Mucosa of stomach (tissue), 1 donor: ENCODE results near the gene HTR7.
"Not testable (repeated sequence)": the region's sequence is repeated elsewhere in the genome, so short reads cannot be mapped to it uniquely, and the experiment has no call there.

Source experiments
- H3K27me3 ChIP-seq: one replicate; pipeline ENCODE4 v1.7.0; 2013; ENCODE audit warnings: mild to moderate bottlenecking, low read length; ENCODE audit not compliant: control insufficient read depth, insufficient read depth
- H3K36me3 ChIP-seq: one replicate; pipeline ENCODE4 v1.7.0; 2013; ENCODE audit warnings: low read length; ENCODE audit not compliant: control insufficient read depth, insufficient read depth
- H3K4me1 ChIP-seq: one replicate; pipeline ENCODE4 v1.7.0; 2013; ENCODE audit warnings: mild to moderate bottlenecking, low read length; ENCODE audit not compliant: control insufficient read depth, insufficient read depth
- H3K4me3 ChIP-seq: one replicate; pipeline ENCODE4 v1.7.0; 2013; ENCODE audit warnings: low read length
- H3K9ac ChIP-seq: one replicate; pipeline ENCODE4 v1.7.0; 2013; ENCODE audit warnings: mild to moderate bottlenecking, low read length, moderate library complexity
- H3K9me3 ChIP-seq: one replicate; pipeline ENCODE4 v1.7.0; 2013; ENCODE audit warnings: mild to moderate bottlenecking, low read length, moderate library complexity; ENCODE audit not compliant: control insufficient read depth
- donor health status: Pancreatic carcinoma.

The HTR7 gene

DNA sequence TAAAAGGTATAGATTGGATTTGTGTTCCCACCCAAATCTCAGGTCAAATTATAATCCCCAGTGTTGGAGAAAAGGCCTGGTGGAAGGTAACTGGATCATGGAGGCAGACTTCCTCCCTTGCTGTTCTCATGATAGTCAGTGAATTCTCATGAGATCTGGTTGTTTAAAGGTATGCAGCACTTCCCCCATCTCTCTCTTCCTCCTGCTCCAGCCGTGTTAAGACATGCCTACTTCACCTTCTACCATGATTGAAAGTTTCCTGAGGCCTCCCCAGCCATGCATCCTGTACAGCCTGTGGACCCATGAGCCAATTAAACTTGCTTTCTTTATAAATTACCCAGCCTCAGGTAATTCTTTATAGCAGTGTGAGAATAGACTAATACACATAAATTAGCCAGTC lies 39.1 kb downstream of the HTR7 start:
- no peaks in the 10 kb centered on the region for H3K27me3 ChIP-seq
- no peaks in the 10 kb centered on the region for H3K4me1 ChIP-seq
- H3K9ac ChIP-seq: no peak overlapping the region
- H3K4me3 ChIP-seq: no peak overlapping the region
- H3K36me3 ChIP-seq: no peaks in the 10 kb centered on the region
- no peaks in the 10 kb centered on the region for H3K9me3 ChIP-seq

GRCh38 chr10:90817128-90817889 lies 40.5 kb downstream of the HTR7 start:
- Histone ChIP-seq H3K4me1 (no peaks in the 10 kb centered on the region), H3K4me3 (no peak overlapping the region), H3K9ac (no peak overlapping the region), H3K36me3 (no peaks in the 10 kb centered on the region), H3K27me3 (no peaks in the 10 kb centered on the region), H3K9me3 (no peaks in the 10 kb centered on the region)

GRCh38 chr10:90816466-90816865 lies 41.4 kb downstream of the HTR7 start:
- H3K27me3 ChIP-seq: no peaks in the 10 kb centered on the region
- H3K9ac ChIP-seq: no peak overlapping the region
- H3K4me3 ChIP-seq: no peak overlapping the region
- H3K9me3 ChIP-seq: no peaks in the 10 kb centered on the region
- no peaks in the 10 kb centered on the region for H3K4me1 ChIP-seq
- H3K36me3 ChIP-seq: no peaks in the 10 kb centered on the region

DNA sequence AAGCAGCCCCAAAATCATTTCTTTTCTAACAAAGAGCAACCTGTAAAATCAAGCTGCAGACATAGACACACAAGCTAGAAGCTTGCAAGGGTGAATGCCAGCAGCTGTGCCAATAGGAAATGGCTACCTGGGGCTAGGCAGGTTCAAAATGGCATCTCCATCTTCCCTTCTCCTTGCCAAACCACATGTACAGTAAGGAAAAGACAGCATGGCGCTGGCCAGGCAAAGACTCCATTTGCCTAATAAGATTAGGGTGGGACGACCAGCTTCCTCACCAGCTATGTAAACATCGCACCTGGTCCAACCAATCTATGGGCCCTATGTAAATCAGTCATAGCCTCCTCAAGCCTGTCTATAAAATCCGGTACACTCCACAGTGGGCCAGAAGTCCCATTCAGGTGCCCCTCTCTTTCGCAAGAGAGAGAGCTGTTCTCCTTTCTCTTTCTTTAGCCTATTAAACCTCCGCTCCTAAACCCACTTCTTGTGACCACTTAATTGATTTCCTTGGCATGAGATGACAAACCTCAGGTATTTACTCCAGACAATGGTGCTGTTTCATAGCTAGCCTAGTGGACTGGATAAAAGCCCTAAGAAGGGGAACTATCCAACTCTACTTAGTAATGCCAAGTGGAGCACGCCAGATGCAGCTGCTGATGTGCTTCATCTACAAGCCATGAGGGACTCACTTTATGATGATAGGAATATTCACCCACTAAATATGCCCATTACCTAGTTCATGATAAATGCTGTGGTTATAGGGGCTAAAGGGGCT lies 44.1 kb downstream of the HTR7 start:
- H3K36me3 ChIP-seq: no peaks in the 10 kb centered on the region
- no peaks in the 10 kb centered on the region for H3K27me3 ChIP-seq
- no peak overlapping the region for H3K4me3 ChIP-seq
- no peak overlapping the region for H3K9ac ChIP-seq
- no peaks in the 10 kb centered on the region for H3K4me1 ChIP-seq
- H3K9me3 ChIP-seq: no peaks in the 10 kb centered on the region

- not testable (repeated sequence) for H3K4me1 ChIP-seq, H3K27me3 ChIP-seq, H3K36me3 ChIP-seq, H3K9ac ChIP-seq, H3K4me3 ChIP-seq, H3K9me3 ChIP-seq
These were observed 50.7 kb downstream of the HTR7 start for GRCh38 chr10:90807106-90807505.

DNA sequence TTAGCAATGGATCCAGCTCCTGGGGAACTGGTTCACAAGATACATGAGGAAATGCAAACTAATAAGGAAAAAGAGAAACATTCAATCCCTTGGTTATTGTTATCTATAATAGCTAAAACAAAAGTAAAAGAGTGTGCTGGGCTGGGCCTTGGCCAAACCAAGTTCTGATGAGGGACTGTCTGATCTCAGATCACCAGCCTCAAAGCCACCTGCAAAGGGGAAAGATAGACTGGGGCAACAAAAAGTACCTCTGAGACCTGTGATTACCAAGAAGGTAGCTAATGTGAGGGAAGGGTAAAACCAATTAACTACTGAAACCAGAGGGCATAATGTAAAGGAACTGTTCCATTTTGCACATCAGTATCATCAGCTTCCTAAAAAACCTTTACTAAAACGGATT lies 51.2 kb downstream of the HTR7 start:
- H3K4me1 ChIP-seq: no peaks in the 10 kb centered on the region
- H3K27me3 ChIP-seq: no peaks in the 10 kb centered on the region
- no peak overlapping the region for H3K9ac ChIP-seq
- H3K9me3 ChIP-seq: no peaks in the 10 kb centered on the region
- H3K4me3 ChIP-seq: no peak overlapping the region
- H3K36me3 ChIP-seq: no peaks in the 10 kb centered on the region

DNA sequence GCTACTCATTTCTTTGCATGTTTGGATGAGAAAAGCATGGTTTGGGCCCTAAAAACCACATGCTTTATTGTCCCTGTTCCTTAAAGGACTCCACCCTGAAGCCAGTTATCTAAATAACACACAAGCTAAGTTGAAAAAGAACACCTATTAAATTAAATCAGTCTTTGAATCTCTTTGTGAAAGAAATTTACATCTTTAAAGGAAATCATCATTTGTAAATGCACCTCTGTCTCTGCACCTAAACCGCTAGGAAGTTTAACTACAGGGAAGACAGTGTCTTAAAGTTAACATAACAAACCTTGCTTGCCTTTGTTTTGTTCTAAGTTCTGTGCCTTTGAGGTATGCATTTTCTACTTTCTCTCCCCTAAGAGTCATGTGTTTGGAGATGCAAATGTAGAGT lies 52.6 kb downstream of the HTR7 start:
- Histone ChIP-seq H3K36me3 (no peaks in the 10 kb centered on the region), H3K9me3 (no peaks in the 10 kb centered on the region), H3K9ac (no peak overlapping the region), H3K4me3 (no peak overlapping the region), H3K4me1 (no peaks in the 10 kb centered on the region), H3K27me3 (no peaks in the 10 kb centered on the region)

GRCh38 chr10:90804354-90804753 lies 53.5 kb downstream of the HTR7 start:
- H3K4me1 ChIP-seq: no peaks in the 10 kb centered on the region
- H3K9me3 ChIP-seq: no peaks in the 10 kb centered on the region
- no peak overlapping the region for H3K9ac ChIP-seq
- H3K27me3 ChIP-seq: no peaks in the 10 kb centered on the region
- H3K4me3 ChIP-seq: no peak overlapping the region
- no peaks in the 10 kb centered on the region for H3K36me3 ChIP-seq

DNA sequence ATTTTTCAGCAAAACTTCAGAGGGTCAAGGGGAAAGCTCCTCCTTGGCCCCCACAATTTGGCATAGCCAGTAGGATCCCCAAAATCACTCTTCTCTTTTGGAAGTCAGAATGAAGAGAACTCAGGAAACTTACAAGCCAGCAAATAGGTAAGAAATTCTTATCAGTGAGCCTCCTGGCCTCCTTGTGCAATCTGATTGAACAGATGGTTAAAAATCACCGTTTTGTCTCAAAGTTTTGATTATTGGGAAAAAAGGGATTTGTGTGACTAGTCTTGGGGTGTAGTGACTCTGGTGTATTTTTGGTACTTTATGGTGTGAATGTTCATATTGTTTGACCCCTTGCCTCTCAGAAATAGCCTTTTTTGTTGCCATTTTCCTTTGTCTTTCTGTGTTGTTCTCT lies 56.2 kb downstream of the HTR7 start:
- Histone ChIP-seq H3K9me3 (no peaks in the 10 kb centered on the region), H3K4me1 (no peaks in the 10 kb centered on the region), H3K4me3 (no peak overlapping the region), H3K36me3 (no peaks in the 10 kb centered on the region), H3K27me3 (no peaks in the 10 kb centered on the region), H3K9ac (no peak overlapping the region)

GRCh38 chr10:90800232-90800796 lies 57.5 kb downstream of the HTR7 start:
- Histone ChIP-seq H3K36me3 (no peaks in the 10 kb centered on the region), H3K4me1 (no peaks in the 10 kb centered on the region), H3K27me3 (no peaks in the 10 kb centered on the region), H3K9ac (no peak overlapping the region), H3K4me3 (no peak overlapping the region), H3K9me3 (no peaks in the 10 kb centered on the region)

GRCh38 chr10:90799172-90799571 lies 58.7 kb downstream of the HTR7 start:
- no peaks in the 10 kb centered on the region for H3K4me1 ChIP-seq
- H3K27me3 ChIP-seq: no peaks in the 10 kb centered on the region
- no peaks in the 10 kb centered on the region for H3K9me3 ChIP-seq
- no peaks in the 10 kb centered on the region for H3K36me3 ChIP-seq
- no peak overlapping the region for H3K4me3 ChIP-seq
- no peak overlapping the region for H3K9ac ChIP-seq

DNA sequence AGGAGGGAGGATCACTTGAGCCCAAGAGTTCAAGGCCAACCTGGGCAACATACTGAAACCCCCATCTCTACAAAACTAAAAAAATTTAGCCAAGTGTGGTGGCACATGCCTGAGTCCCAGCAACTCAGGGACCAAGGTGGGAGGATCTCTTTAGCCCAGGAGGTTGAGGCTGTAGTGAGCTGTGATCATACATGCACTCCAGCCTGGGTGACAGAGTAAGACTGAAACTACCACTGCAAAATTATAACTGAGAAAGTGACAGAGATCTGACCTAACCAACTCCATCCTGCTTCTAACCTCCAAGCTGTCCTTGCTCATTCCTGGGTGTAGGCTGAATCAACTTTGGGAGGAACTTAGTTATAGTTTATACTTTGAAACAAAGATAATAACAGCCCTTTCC lies 59.4 kb downstream of the HTR7 start:
- H3K4me3 ChIP-seq: no peak overlapping the region
- no peaks in the 10 kb centered on the region for H3K36me3 ChIP-seq
- H3K9me3 ChIP-seq: no peaks in the 10 kb centered on the region
- no peaks in the 10 kb centered on the region for H3K4me1 ChIP-seq
- H3K27me3 ChIP-seq: no peaks in the 10 kb centered on the region
- H3K9ac ChIP-seq: no peak overlapping the region
